ENCODE measurements around the gene HDAC11. TPM values are rescaled to one million over a fixed set of nuclear protein-coding genes. Genes with fewer than 3 reads are reported as not detected.

HDAC11 gene
- polyA plus RNA-seq, 1 donor: 15.8 TPM

DNA sequence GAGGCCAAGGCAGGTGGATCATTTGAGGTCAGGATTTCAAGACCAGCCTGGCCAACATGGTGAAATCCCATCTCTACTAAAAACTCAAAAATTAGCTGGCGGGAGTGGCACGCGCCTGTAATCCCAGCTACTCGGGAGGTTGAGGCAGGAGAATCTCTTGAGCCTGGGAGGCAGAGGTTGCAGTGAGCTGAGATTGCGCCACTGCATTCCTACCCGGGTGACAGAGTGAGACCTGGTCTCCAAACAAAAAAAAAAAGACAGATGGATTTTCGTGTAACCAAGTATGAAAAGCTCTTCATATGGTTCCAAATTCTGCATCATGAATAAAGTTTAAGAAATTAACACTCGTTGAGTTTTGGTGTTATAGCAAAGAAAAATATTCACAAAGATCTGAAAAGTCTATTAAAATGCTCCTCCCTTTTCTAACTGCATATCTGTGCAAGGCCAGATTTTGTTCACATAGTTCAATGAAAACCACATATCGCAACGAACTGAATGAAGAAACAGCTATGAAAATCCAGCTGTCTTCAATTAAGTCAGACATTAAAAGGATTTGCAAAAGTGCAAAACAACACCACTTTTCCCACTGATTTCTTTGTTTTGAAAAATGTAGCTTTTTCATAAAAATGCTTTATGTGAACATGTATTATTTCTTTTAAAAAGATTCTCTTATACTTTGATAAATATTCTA is 45.0 kb downstream of the HDAC11 start:
- no peak for DNase-seq (ENCODE audit: low read depth)

DNA sequence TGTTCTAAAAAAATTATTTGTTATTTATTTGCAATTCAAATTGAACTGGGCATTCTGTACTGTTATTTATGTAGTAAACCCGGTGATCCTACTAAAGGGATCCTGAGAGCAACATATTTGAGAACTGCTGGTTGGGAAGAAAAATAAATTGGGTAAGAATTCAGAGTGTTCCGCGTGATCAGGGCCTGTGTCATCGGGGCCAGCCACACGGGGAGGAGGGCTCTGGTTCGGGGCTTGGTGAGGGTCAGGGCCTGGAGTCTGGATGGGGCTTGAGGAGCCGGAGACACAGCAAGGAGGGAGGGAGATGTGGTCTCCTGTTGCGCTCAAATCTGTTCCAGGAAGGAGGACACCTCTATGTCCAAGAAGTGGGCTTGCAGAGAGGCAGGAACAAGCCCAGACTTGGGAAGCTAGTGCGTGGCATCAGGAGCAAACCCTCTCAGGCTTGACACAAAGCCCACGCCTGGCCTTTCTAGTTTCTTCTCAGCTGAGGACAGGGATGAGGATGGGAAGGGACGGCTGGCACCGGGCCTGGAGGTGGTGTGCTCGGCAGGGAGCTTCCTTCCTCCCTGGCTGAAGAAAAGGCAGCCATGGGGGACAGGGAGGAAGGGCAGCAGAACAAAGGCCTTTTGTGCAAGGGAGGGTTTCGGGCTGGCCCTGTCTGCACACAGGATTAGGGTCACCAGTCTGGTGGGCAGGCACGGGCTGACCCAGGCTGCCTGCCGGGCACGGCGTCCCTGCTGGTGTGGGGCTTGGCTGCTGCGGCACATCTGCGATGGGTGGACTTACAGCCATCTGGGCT is 45.9 kb downstream of the HDAC11 start:
- DNase-seq (ENCODE audit: low read depth): no peak

DNA sequence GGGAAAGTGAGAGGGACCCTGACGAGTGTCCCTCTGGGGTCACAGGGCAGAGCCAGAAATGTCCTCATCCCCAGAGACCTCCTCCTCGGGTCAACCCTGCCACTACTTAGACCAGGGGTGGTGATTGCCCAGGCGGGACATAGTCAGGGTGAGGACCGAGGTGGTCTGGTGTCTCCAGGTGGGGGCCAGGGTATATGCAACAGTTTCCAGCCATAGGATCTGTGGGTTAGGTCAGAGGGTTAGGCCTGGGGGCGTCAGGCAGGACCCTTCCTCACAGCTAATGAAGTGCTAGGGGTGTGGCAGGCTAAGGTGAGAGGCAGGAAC is 46.5 kb downstream of the HDAC11 start:
- DNase-seq (ENCODE audit: low read depth): no peak

DNA sequence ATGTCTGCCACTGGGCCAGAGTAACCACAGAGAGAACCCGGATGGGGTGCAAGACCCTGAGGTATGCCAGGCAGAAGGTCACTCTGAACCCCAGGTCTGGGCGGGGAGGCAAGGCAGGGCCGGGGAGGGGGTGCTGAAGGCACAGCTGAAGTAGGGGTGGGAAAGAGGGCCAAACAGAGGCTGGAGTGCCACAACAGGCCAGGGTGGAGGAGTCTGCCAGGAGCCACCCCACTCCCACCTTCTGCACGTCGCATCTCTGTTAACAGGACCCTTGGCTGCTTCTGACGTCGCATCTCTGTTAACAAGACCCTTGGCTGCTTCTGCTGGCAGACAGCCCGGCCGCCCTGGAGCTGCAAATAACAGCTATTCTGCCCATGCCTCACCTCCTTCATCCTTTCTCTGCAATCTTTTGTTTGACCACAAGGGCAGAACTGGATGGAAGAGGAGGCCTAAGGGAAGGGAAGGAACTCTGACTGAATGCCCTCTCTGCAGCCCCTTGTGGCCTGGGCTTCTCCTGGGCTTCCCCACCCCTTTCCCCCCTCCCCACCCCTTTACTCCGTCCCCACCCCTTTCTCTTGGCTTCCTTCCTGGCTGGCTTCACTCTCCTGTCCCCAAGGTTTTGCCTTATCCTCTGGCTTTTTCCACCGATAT is 48.2 kb downstream of the HDAC11 start:
- no peak for DNase-seq (ENCODE audit: low read depth)

DNA sequence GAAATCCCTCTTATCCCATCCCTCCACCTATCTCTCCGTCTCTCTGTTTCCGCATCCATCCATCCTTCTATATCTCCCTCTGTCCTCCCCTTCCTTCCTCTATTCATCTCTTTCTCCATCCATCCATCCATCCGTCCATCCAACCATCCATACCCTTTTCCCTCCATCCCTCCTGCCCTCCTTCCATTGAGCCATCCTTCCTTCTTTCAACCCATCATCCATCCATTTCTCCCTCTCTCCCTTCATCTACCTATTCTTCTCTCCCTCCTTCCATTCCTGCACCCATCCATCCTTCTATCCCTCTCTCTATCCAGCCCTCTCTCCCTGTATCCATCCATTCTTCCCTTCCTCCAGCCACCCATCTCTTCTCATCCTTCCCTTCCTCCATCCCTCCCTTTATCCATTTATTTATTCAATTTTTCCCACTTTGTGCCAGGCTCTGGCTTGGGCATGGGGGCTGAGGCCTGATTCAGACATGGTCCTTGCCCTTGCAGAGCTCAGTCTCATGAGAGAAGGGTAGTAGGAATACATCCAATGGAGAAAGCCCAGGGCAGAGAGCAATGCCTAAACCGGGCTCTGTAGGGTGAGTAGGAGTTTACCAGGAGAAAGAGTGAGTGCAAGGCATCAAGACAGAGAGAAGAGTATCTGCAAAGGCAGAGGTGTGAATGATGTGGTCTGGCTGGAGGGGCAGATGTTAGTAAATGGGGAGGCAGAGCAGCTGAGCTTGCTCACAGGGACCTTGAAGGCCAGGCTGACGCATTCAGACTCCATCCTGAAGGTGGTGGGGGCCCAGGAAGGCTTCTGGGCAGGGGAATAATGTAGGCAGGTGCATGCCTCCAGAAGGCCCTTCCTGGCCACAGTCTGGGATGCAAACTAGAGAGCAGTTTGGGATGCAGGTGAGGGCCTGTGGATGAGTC is 49.3 kb downstream of the HDAC11 start:
- no peak for DNase-seq (ENCODE audit: low read depth)

DNA sequence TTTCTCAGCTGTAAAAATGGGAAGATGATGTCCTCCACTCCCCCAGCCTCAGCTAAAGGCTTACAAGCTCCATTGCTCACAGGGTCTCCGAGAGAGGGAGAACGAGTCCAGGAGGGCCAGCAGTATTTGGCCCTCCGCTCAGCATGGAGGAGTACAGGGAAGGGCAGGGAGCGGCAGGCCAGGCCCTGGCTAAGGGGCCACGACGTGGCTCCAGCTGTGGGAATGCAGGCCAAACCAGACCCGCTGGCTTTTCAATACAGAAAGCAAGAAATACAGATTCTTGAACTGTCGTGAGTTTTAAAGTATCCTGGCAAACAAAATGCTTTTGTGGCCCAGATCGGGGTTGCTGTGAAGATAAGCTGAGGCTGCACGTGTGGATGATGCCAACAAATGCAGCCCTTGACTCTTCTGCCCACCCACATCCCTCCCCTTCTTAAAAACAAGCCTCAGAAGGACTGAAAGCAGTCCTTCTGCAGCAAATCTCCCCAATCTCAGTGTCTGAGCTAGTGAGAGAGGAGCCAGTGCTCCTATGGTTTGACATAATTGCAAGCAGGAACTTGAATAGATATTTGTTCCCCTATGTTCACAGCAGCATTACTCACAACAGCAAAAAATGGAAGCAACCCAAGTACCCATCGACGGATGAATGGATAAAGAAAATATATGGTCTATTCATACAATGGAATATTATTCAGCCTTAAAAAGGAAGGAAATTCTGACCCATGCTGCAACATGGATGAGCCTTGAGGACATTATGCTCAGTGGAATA is 50.3 kb downstream of the HDAC11 start:
- no peak for DNase-seq (ENCODE audit: low read depth)

DNA sequence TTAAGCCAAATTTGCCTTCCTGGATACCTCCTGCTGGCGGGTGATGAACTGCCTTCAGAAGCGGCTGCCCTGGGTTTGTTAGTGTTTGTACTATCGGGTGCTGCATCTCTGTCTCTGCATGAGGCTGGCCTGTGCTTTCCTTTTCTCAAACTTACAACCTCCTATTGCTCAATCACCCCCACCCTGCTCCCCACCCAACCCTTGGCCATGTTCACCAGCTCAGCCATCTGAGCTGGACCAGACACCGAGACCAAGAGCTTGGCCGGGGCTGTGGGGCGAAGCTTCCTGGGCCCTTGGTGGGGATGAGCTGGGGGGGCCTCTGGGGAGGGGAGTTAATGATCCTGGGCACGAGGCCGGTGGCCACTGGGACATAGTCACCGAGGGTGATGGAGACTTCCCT is 52.0 kb downstream of the HDAC11 start:
- DNase-seq (ENCODE audit: low read depth): no peak

DNA sequence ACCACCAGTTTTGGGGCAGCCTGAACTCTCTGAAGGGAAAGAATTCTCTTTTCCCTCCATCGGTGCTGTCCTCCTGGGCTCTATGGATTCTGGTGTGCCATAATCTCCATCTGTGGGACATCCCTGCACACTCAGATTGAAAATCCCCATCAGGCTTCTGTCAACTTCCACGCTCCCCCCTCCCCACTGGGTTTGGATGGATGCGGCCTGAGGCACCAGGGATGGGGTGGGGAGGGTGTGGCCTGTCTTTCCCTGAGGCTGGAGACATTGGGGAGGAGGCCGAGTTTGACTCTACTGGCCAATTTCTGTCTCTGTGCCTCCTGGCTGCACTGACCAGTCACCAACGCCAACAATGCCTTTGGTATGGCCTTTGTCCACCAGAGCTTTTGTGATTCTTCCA is 52.5 kb downstream of the HDAC11 start:
- DNase-seq (ENCODE audit: low read depth): no peak

DNA sequence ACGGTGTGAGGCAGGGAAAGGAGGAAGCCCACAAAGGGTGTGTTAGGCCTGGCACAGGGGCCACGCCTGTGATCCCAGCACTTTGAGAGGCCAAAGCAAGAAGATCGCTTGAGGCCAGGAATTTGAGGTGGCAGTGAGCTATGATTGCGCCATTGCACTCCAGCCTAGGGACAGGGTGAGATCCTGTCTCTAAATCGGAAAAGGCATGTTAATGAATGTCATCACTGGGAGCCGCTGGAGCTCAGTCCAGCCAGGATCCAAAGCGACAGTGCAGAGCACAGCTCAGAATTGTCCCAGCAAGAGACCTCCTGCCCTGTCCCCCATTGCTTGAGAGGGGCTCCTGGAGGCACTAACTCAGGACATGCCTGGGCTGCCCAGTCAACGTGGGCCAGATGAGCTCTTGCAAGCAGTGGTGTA is 53.8 kb downstream of the HDAC11 start:
- no peak for DNase-seq (ENCODE audit: low read depth)

DNA sequence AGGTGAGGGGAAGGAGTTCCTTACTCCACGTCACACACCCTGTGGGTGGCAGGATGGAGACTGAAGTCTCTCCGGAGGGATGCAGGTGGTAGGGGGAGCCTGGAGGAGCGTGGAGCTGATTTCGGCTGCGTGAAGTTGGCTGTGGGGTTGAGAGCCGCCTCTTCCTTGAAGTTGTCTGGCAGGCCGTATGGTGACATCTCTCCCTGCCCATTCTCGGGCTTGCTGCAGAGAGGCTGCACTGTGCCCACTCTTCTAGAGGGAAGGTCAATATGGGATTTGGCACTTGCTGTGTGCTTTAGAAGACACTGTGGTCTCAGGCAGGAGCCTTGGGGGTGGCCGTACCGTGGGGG is 55.4 kb downstream of the HDAC11 start:
- no peak for DNase-seq (ENCODE audit: low read depth)

DNA sequence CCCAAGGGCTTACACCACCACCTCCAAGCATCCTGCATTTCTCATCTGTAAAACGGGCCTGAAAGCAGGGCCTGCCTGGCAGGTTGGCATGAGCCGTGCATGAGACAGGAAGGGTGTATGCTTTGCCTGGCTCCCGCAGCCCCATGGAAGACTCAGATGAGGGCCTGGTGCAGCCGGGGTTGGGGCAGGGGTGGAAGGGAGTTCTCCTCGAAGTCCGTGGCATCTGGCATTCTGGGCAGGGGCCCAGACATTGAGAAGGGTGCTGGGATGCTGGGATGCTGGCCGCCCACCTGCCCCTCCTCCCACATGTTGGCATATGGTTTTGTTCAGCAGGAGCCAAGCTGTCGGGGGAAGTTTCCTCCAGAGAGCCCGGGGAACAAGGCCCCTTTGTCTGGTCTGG is 55.8 kb downstream of the HDAC11 start:
- DNase-seq (ENCODE audit: low read depth): no peak

DNA sequence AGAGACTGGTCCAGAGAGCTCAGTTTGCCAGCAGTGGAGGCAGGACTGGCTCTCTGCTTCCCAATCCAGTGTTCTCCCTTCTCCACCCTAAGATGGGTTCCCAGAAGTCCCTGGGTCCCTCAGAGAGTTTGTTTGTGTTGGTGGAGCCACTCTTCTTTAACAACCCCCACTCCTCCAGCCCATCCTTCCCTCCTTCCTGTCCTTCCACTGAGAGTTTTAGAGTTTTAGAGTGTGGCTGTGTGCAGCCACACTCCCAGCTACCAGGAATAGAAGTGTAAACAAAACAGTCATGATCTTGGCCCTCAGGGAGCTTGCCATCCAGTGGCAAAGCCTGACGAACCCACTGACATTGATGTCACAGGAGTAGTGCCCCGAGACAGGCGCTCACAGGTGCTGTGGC is 56.3 kb downstream of the HDAC11 start:
- DNase-seq (ENCODE audit: low read depth): no peak

DNA sequence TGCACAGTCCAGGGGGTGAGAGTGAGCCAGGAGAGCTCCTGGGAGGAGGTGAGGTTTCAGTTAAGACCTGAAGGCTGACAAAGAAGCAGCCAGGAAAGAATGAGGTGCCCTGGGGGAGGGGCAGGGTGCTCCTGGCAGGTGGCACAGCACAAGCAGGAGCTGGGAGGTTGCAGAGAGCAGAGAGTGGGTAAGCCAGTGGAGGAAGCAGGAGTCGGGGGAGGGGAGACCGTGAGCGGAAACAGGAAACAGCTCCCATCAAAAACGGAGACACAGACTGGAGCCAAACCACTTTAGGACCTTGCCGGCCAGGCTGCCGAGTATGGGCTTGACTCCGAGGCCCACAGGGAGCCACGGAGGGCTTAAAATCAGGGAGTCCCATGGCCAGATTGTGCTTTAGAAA is 56.7 kb downstream of the HDAC11 start:
- no peak for DNase-seq (ENCODE audit: low read depth)

DNA sequence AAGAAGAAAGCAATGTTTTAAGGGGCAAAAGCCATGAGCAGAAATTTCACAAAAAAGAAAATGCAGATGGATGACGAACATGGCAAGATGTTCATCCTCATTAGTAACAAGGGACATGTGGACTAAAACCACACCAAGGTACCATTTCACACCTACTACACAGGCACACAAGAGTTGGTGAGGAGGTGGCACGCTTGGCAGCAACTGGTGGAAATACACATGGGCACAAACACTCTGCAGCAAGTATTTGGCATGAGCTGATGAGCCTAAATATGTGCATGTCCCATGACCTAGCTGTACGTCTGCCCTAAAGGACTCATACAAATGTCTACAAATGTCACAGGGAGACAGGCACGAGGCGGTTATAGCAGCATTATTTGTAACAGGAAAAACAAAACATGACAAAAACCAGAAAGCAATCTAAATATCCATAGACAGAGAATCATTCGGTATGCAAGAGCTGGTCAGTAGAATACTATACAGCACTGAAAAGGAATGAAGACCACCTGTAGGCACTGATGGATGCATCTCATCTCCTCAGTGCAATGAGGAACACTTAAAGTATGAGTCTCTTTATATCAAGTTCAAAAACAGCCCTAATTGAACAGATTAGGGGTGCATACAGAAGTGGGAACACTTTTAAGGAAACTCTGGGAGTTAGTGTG is 57.3 kb downstream of the HDAC11 start:
- no peak for DNase-seq (ENCODE audit: low read depth)

DNA sequence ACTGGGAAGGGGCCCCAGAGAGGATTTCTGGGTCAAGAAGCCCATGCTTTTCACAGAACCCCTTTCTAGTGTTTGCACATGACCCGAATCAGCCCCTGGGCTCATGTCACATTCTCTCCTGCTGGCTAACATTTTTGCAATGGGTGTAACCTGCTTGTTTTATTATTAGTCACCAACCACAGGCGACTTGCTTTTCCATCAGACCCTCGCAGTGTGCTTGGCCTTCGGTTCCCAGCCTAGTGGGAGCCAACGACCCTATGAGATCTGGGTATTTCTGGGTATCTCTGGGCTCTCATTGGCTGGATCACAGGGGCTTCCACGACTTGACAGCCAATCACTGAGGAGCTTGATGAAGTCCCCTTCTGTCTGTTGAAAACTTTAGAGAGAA is 57.8 kb downstream of the HDAC11 start:
- no peak for DNase-seq (ENCODE audit: low read depth)

DNA sequence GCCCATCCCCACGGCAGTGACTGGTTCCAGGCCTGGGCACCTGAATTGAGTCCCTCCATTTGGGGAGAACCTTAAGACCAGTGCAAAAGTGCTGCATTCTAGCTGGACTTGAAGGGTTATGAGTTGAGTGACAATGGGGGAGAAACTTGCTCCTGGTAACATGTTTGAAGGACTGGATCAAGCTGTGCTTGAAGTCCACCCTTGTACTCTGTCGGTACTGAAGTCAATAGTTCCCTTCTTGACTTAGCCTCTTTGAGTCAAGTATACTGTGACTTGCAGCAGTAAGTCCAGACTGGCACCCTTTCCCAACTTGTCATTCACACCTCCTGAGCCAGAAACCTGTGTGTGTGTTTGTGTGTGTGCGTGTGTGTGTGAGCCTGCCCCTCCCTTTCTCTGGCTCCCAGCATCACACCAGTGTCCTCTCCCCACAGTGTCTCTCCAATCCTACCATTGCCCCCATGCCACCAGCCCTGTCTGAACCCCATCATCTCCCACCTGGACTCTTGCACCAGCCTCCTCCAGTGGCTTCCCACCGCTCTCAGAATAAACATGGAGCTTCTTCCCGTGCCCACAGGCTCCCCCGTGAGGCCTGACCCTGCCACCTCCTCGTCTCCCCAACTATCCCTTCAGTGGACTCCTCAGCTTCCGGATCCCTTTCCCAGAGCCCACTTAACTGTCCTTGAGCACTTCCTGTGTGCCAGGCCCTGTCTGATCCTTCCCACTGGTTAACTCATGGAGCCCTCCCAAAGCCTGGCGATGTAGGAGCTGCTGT is 58.6 kb downstream of the HDAC11 start:
- DNase-seq (ENCODE audit: low read depth): no peak

DNA sequence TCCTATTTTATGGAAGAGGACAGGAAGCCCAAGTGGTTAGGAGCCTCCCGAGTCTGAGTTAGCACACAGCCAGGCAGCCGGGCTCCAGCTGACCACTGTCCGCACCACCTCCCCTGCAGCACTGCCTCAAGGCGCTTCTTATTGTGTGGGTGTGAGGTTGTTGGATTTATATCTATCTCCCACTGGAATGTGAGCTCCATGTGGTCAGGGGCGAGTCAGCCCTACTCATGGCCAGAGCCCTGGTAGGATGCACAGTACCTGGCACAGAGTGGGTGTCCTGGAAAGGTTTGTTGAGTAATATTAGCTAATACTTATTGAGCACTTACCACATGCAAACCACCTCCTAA is 59.2 kb downstream of the HDAC11 start:
- DNase-seq (ENCODE audit: low read depth): no peak

DNA sequence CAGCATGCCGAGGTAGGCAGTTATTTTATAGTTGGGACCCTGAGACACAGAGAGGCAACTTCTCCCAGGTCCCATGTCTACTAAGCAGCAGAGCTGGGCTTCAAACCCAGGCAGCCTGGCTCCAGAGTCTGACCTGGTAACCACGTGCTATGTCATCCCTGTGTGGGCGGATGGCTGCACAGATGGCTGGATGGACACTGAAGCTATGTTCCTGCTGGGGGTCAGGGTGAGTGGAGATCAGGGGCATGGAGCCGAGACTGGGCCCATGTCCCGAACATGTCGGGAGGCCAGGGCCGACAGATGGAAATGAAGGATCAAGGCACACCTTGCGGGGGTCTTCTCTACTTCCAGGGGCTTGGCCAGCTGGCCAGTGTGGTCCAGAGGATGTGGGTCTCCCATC is 59.6 kb downstream of the HDAC11 start:
- no peak for DNase-seq (ENCODE audit: low read depth)

DNA sequence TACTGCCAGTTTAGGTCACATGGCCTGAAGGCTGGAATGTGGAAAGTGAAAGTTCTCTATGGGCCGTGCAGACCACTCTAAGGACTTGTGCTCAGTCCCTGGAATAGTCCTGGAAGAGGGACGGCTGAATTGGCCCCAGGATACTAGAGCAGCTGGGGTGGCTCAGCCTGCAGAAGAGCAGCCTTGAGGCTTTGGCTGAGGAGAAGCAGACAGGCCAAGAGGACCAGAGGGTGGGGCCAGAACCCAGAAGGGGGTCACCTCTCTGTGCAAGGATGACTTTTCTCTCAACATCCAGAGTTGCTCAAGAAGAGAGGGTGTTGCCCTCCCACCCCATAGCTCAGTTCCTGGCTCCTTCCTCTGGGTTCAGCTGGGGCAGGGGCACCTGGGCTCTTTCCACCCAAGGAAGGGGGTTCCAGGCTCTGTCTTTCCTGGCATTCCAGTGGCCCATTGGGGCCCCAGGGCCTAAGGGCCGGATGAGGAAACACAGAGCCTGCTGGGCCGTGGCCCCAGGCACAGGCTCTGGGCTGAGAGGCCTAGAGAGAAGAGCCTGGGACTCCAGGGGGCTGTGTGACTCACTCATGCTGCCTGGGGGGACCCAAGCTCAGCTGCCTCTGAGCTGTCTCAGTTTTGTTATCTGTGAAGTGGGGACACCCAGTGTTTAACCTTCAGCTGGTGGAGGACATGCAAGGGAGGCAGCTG is 60.3 kb downstream of the HDAC11 start:
- no peak for DNase-seq (ENCODE audit: low read depth)

DNA sequence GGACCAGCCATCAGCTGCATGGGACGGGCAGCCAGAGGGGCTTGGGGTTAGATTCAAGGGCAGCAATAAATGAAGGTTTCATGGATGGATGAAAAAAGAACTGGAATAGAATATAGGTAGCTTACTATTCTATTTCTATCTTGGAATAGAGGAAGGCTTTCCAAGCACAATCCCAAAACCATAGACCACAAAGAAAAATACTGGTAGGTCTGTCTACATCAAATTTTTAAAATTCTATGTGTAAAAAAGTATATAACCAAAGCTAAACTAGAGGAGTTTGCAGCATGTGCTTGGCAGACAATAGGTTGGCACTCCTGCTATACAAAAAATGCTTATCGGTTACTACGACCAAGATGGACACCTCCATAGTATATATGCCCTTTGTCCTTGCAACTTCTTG is 61.6 kb downstream of the HDAC11 start:
- no peak for DNase-seq (ENCODE audit: low read depth)
